HG02610 (cell line): ENCODE measurements around the gene SPATA22.
"Not testable (repeated sequence)": the region's sequence is repeated elsewhere in the genome, so short reads cannot be mapped to it uniquely, and the experiment has no call there.

Source experiments
- ATAC-seq: cut with Tn5 transposase; IDR thresholded peaks from one replicate; pipeline ENCODE4 v1.9.1; 2021; ENCODE audit warnings: mild to moderate bottlenecking, moderate library complexity; ENCODE audit not compliant: unreplicated experiment

Gene SPATA22, protein sequence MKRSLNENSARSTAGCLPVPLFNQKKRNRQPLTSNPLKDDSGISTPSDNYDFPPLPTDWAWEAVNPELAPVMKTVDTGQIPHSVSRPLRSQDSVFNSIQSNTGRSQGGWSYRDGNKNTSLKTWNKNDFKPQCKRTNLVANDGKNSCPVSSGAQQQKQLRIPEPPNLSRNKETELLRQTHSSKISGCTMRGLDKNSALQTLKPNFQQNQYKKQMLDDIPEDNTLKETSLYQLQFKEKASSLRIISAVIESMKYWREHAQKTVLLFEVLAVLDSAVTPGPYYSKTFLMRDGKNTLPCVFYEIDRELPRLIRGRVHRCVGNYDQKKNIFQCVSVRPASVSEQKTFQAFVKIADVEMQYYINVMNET

GRCh38 chr17:3471599-3471998 lies at the start of gene SPATA22:
Gene SPATA22, minus strand, starts transcription at chr17:3471819. Its CDS starts 2,494 bp downstream, at chr17:3469325.
- no peak for ATAC-seq

DNA sequence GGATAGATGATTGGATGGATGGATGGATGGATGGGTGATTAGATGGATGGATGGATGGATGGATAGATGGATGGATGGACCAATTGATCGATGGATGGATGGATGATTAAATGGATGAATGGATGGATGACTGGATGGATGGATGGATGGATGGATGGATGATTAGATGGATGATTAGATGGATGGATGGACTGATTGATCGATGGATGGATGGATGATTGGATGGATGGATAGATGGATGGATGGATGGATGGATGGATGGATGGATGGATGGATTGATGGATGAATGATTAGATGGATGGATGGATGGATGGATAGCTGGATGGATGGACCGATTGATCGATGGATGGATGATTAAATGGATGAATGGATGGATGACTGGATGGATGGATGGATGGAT lies 47.9 kb upstream of the SPATA22 start:
- not testable (repeated sequence) for ATAC-seq

DNA sequence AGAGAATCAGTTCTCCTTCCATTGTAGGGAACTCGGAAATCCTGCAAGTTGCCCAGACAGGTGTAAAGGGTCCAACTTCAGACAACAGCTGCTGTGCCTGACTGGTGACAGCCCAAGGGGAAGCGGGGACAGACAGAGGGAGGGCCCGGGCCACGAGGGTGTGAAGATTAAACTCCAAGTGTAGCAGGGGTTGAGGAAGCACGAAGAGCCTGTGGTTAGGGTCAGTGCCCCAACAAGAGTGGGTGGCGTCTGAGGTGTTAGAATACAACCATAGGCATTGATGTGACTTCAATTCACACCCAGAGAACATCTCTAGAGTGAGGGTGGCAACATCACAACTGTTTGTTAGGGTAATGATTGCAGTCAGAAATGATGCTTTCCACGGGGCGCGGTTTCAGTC lies 43.3 kb upstream of the SPATA22 start:
- no peak for ATAC-seq

GRCh38 chr17:3514167-3514566 lies 42.5 kb upstream of the SPATA22 start:
- not testable (repeated sequence) for ATAC-seq

GRCh38 chr17:3513305-3514035 lies 41.9 kb upstream of the SPATA22 start:
- ATAC-seq: no peak

GRCh38 chr17:3512505-3513171 lies 41.0 kb upstream of the SPATA22 start:
- ATAC-seq: no peak

DNA sequence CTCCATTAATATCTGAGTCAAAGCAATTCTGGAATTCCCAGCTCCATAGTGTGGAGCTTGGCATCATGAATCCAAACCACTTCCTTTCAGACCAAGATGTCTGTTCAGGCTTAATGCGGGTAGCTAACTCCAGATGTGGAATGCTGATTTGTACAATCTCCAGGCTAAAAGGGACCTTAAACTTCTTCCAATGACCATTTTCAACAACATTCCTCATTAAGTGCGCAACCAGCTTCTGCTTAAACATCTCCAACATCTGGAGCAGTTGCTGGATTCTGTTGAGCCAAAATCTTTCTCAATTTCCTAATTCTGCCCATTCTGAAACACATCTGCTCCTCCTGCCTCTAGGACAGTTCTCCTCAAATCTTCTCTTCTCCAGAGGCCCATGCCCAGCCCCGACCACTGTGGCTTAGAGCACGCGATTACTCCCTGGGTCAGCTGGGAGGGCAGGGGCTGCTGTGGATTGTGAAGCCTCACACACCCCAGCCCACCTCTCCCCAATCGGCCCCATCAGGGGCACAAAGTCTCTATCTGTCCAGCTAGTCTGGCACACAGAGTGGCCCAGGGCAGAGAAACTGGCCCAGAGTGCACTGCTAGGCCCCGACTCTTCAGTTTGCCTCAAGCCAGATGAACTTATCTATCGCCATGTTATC lies 40.4 kb upstream of the SPATA22 start:
- no peak for ATAC-seq

DNA sequence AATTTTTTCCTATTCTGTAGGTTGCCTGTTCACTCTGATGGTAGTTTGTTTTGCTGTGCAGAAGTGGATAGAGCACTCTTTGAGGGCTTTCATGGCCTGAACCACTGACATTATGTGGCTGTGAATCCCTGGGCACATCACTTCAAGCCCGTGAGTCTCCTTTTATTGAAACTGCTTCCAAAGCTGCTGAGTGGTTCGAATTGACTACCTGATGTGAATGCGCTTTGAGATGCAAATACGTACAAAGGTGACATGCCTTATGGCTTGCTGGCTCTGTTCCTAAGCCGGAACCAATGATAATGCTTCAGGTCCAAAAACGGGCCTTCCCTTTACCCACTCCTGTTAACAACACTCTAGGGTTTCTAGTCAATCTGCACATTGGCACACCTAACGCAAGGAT lies 38.5 kb upstream of the SPATA22 start:
- ATAC-seq: no peak

DNA sequence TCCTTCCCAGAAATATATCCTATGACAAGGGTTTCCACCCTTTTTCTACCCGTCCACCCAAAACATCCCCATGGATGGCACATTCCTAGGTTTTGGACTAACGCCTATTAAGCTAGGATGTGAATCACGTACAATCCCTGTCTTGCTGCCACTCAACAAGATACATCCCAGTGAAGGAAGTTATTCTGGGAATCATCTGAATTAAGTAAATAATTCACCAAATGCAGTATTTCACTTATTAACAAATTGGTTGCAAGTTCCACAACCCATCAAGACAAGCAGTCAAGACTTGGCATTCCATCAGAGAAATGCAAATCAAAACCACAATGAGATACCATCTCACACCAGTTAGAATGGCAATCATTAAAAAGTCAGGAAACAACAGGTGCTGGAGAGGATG lies 36.2 kb upstream of the SPATA22 start:
- ATAC-seq: no peak

- no peak for ATAC-seq
Measured at GRCh38 chr17:3507071-3507470, 35.5 kb upstream of the SPATA22 start.

- ATAC-seq: no peak
Measured at GRCh38 chr17:3506054-3506453, 34.4 kb upstream of the SPATA22 start.

DNA sequence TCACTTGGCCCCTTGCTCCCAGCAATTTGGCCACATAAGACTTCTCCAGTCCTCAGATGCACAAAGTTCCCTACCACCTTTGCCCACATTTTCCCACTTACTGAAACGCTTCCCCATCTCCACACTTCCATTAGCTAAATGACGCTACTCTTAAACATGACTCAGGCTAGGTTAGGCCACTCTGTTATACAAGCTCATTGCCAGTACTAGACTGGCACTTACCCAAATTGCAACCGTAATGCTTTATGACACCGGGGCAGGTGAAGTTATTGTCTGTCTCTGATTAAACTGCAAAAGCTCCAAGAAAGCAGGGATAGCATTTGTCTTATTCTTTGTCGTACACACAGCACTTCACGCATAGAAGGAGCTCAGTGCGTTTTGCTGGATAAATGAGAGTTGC lies 33.4 kb upstream of the SPATA22 start:
- ATAC-seq: no peak

DNA sequence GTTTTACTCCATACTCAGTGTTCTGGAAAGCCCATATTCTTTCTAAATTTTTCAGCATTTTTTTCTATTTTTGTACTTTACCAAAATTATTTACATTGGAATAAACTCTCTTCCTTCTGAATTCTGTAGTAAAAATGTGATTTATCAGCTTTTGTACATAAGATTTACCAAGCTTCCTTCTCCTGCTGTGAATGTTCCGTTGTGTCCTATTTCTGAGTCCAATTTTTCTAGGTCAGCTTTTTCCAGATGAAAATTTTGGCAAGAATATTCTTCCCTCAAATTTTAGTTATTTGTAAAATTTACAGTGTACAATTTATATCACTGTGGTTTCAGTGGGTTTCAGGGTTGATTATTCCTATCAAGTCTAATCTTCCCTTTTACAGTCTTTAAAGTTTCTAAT lies 31.7 kb upstream of the SPATA22 start:
- ATAC-seq: no peak

DNA sequence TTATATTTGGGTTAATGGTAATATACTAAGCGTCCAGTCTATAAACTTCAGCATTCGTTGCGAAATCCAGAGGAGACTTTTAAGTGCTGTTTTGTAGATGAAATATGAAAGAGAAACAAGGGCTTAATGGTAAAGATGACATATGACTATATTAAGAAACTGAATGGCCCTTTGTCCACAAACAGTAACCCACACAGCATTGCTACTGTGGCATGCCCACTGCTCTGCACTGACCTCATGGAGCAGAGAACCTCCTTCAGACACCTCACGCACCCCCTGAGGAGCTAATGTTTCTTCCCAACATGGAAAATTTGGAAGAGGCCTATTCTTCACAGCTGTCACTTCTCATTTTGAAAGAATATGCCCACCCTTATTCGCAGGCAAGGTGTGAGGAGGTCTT lies 30.8 kb upstream of the SPATA22 start:
- ATAC-seq: no peak

- ATAC-seq: no peak
Measured at GRCh38 chr17:3501344-3501743, 29.7 kb upstream of the SPATA22 start.

DNA sequence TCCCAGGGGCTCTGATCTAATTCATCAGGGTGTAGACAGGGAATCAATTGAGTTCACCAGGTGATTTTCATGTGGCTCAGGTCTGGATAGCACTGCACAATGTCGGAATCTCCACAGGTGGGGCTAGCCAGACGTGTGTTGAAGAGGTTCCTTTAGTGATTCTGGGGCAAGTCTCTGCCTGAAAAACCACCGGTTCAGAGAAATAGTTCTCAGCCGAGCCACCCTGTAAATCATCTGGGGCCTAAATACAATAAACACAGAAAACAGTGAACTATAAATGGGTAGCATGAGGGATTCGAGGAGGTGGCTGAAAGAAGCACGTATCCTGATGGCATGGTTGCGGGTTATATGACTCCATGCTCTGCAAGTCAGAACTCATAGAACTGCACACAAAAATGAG lies 25.5 kb upstream of the SPATA22 start:
- no peak for ATAC-seq

GRCh38 chr17:3485481-3486068 lies 14.0 kb upstream of the SPATA22 start:
- no peak for ATAC-seq

- ATAC-seq: no peak
Measured at GRCh38 chr17:3482852-3483251, 11.2 kb upstream of the SPATA22 start.

DNA sequence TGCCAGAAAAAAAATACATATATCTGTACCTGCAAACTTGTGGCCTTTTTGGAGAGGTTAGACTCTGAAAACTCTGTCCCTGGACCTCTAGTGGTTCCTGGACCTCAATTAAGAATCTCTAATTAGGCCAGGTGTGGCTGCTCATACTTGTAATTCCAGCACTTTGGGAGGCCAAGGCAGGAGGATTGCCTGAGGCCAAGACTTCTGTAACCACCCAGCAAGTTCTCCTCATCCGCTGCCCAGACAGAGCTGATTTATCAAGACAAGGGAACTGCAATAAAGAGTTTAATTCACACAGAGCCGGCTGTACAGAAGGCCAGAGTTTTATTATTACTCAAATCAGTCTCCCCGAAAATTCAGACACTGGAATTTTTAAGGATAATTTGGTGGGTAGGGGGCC lies 8.4 kb upstream of the SPATA22 start:
- no peak for ATAC-seq

GRCh38 chr17:3475812-3476610 lies 4.4 kb upstream of the SPATA22 start, which contains the start of gene ASPA:
Gene ASPA, plus strand, starts transcription at chr17:3475997. Its CDS starts 163 bp downstream, at chr17:3476160.
- no peak for ATAC-seq
